Panc1 (cell line): ENCODE measurements around the gene ACTL10. TPM values are rescaled to one million over a fixed set of nuclear protein-coding genes. Genes with fewer than 3 reads are reported as not detected.
A peak's percentile ranks its signal among the peaks of the same experiment; 100 is the strongest.

ENCODE experiments used
- ATAC-seq: fragments of 200-7000 bp; cut with Tn5 transposase; 2 replicates; pipeline ENCODE4 v1.9.1; 2020; ENCODE audit warnings: mild to moderate bottlenecking, moderate library complexity
- BruUV-seq: library from RNA; stranded (reverse); fragments of 400-500 nt; replicated peaks from 2 replicates; lab custom pipeline; 2021; lab: Mats Ljungman, UMichigan
- CTCF ChIA-PET: fragments of 300-600 bp; sonication (Branson Sonifier 250); formaldehyde crosslinking; loops from one replicate; lab custom pipeline; 2022; ENCODE audit warnings: antibody characterized with exemption; lab: Charles Lee
- POLR2A ChIA-PET: fragments of 300-600 bp; sonication (Branson Sonifier 250); formaldehyde crosslinking; loops from one replicate; lab custom pipeline; 2022; ENCODE audit warnings: antibody characterized with exemption; lab: Charles Lee
- DNase-seq: peaks from one replicate; pipeline ENCODE4 v3.0.0-alpha.2; 2010; ENCODE audit warnings: low read depth, low spot score
- H3K27ac ChIP-seq: 2 replicates; pipeline ENCODE4 v1.5.1; 2011; ENCODE audit warnings: mild to moderate bottlenecking, low read length, inconsistent platforms
- H3K27me3 ChIP-seq: fragments of 200-500 bp; sonication (Bioruptor generic); 2 replicates; pipeline ENCODE4 v1.6.0; 2014; ENCODE audit warnings: low read length, inconsistent platforms; ENCODE audit not compliant: control insufficient read depth, insufficient read depth
- H3K36me3 ChIP-seq: fragments of 200-500 bp; sonication (Bioruptor generic); 2 replicates; pipeline ENCODE4 v1.5.1; 2014; ENCODE audit warnings: inconsistent platforms, mild to moderate bottlenecking, low read length, moderate library complexity; ENCODE audit not compliant: control insufficient read depth, insufficient read depth
- H3K4me1 ChIP-seq: 2 replicates; pipeline ENCODE4 v1.5.1; 2011; ENCODE audit warnings: inconsistent platforms, mild to moderate bottlenecking, low read length, moderate library complexity; ENCODE audit not compliant: control insufficient read depth, insufficient read depth
- H3K4me3 ChIP-seq, 2 experiments: 2 replicates each; pipeline ENCODE4 v1.5.1; 2011 to 2012; ENCODE audit warnings: low read depth in 2 of 2, low read length in 2 of 2, mild to moderate bottlenecking in 2 of 2, inconsistent platforms in 1 of 2, moderate library complexity in 1 of 2
- H3K9me3 ChIP-seq: fragments of 200-500 bp; sonication (Bioruptor generic); 2 replicates; pipeline ENCODE4 v1.5.1; 2014; ENCODE audit warnings: low read depth, mild to moderate bottlenecking, inconsistent platforms, low read length, moderate library complexity; ENCODE audit not compliant: control insufficient read depth, insufficient read depth
- POLR2AphosphoS5 ChIP-seq: IDR thresholded peaks from 2 replicates; pipeline ENCODE4 v1.6.1; 2012; ENCODE audit warnings: mild to moderate bottlenecking, low read depth, low read length, moderate library complexity
- SIN3A ChIP-seq: IDR thresholded peaks from 2 replicates; pipeline ENCODE4 v1.6.1; 2012; ENCODE audit warnings: low read depth, mild to moderate bottlenecking, low read length, moderate library complexity, borderline replicate concordance; ENCODE audit not compliant: insufficient read depth
- TCF7L2 ChIP-seq: IDR thresholded peaks from 2 replicates; pipeline ENCODE4 v1.6.1; 2011; ENCODE audit warnings: mild to moderate bottlenecking, low read depth, low read length, inconsistent platforms
- in situ Hi-C: cut with HindIII; loops from 2 replicates; pipeline ENCODE4 v1.10.0; 2016; ENCODE audit warnings: low sequenced_read_pairs, low pct_unique_long_range_greater_than_20kb
- intact Hi-C: fragments of 100-400 bp; cut with micrococcal nuclease; formaldehyde crosslinking; loops from one replicate; pipeline ENCODE4 v1.10.0; 2022; ENCODE audit not compliant: unreplicated experiment
- total RNA-seq: library from RNA; stranded (reverse); gene quantifications from one replicate; pipeline ENCODE4 v1.2.1, GENCODE V29; 2021; ENCODE audit not compliant: unreplicated experiment
- TF ChIP-seq, protein P1 (sequence below): fragments of 450-650 bp; IDR thresholded peaks from 2 replicates; pipeline ENCODE4 v1.5.1; 2017; ENCODE audit warnings: mild to moderate bottlenecking
- TF ChIP-seq, protein P2 (sequence below), 2 experiments: IDR thresholded peaks; 2 replicates each; pipeline ENCODE4 v1.6.1; 2011 to 2012; ENCODE audit warnings: low read depth in 2 of 2, control low read depth in 1 of 2, low read length in 1 of 2, mild to moderate bottlenecking in 1 of 2, moderate library complexity in 1 of 2; ENCODE audit not compliant: insufficient read depth in 1 of 2

The ACTL10 gene
- total RNA-seq, 1 experiment from 2014 or later: not detected

DNA sequence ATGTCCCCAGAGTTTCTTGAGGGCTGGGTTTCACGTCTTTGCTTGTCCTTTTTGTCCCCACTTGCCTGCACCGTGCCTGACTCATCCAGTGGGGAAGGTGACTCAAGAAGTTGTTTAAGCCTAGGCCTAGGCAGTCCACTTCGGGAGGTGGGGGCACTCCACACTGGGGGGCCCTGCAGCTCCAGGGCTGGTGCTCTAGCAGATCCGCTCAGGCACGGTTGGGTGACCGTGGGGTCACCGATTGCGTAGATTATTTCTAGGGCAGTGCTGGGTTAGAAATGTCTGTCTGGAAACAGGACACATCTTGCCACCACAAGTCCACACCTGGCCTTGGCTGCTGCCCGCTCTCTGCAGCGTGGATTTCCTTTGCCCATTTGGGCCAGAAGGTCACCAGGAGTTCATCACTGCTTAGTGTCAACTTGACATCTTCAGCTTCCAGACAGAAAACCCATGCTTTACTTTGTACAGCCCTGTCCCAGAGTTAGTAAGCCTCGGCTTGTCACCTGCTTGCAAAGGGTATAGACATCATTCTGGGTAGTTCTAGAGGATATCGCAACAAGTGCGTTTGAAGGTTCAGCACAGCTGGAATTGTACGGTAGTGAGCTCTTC is 18.2 kb upstream of the ACTL10 start:
- H3K36me3 ChIP-seq: no peaks in the 10 kb centered on the region; the same call in 1 of the 2 replicates
- BruUV-seq: no TSS peak
- H3K9me3 ChIP-seq: no peaks in the 10 kb centered on the region
- H3K4me3 ChIP-seq: no peak overlapping the region
- DNase-seq: no peak
- H3K4me1 ChIP-seq: peaks cover 15% of the 10 kb centered on the region
- in situ Hi-C loops (no loop called here), intact Hi-C loops (no loop called here)
- ChIA-PET POLR2A (interaction anchor here (0.6 kb wide), 1 partner anchor 19 kb away, joined by 3 read pairs; no protein-coding TSS in a partner anchor), CTCF (no interaction called here)
- ATAC-seq: no peak
- H3K27me3 ChIP-seq: no peaks in the 10 kb centered on the region
- TF ChIP-seq, protein P1, sequence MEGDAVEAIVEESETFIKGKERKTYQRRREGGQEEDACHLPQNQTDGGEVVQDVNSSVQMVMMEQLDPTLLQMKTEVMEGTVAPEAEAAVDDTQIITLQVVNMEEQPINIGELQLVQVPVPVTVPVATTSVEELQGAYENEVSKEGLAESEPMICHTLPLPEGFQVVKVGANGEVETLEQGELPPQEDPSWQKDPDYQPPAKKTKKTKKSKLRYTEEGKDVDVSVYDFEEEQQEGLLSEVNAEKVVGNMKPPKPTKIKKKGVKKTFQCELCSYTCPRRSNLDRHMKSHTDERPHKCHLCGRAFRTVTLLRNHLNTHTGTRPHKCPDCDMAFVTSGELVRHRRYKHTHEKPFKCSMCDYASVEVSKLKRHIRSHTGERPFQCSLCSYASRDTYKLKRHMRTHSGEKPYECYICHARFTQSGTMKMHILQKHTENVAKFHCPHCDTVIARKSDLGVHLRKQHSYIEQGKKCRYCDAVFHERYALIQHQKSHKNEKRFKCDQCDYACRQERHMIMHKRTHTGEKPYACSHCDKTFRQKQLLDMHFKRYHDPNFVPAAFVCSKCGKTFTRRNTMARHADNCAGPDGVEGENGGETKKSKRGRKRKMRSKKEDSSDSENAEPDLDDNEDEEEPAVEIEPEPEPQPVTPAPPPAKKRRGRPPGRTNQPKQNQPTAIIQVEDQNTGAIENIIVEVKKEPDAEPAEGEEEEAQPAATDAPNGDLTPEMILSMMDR: no peak
- no peak overlapping the region for H3K27ac ChIP-seq

DNA sequence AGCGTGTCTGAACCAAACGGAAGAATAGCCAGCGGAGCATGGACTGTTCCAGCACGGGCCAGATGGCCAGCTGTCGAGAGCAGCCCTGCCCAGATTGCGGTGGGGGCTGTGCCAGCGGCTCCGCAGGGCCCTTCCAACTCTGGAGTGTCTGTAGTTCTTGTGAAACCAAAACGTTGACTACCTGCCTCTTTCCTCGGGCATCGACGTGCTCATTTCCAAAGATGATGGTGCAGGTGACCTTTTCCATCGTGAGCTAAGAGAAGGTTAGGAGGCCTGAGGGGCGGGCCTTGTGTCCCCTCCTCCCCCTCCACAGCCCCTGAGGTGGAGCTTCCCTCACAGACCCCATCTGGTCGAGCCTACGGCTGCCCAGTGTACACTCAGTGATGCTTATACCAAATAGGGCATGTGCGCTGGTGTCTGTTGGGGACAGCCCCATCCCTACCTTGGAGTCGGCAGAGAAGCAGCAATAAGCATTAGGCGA is 17.5 kb upstream of the ACTL10 start:
- intact Hi-C loops: no loop called here
- ATAC-seq (no peak), DNase-seq (no peak)
- Histone ChIP-seq H3K36me3 (no peaks in the 10 kb centered on the region; the same call in 1 of the 2 replicates), H3K9me3 (no peaks in the 10 kb centered on the region), H3K27me3 (no peaks in the 10 kb centered on the region), H3K4me3 (no peak overlapping the region), H3K27ac (no peak overlapping the region), H3K4me1 (peaks cover 15% of the 10 kb centered on the region)
- BruUV-seq: no TSS peak
- TF ChIP-seq, protein P2, sequence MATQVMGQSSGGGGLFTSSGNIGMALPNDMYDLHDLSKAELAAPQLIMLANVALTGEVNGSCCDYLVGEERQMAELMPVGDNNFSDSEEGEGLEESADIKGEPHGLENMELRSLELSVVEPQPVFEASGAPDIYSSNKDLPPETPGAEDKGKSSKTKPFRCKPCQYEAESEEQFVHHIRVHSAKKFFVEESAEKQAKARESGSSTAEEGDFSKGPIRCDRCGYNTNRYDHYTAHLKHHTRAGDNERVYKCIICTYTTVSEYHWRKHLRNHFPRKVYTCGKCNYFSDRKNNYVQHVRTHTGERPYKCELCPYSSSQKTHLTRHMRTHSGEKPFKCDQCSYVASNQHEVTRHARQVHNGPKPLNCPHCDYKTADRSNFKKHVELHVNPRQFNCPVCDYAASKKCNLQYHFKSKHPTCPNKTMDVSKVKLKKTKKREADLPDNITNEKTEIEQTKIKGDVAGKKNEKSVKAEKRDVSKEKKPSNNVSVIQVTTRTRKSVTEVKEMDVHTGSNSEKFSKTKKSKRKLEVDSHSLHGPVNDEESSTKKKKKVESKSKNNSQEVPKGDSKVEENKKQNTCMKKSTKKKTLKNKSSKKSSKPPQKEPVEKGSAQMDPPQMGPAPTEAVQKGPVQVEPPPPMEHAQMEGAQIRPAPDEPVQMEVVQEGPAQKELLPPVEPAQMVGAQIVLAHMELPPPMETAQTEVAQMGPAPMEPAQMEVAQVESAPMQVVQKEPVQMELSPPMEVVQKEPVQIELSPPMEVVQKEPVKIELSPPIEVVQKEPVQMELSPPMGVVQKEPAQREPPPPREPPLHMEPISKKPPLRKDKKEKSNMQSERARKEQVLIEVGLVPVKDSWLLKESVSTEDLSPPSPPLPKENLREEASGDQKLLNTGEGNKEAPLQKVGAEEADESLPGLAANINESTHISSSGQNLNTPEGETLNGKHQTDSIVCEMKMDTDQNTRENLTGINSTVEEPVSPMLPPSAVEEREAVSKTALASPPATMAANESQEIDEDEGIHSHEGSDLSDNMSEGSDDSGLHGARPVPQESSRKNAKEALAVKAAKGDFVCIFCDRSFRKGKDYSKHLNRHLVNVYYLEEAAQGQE (IDR thresholded peaks at IDR 0.05; ENCODE audit: insufficient read depth in 1 of 2, low read depth in 2 of 2, low read length in 1 of 2): no peak
- TF ChIP-seq SIN3A: no peak
- no peak for TF ChIP-seq POLR2AphosphoS5
- in situ Hi-C loops: no loop called here
- ChIA-PET CTCF (no interaction called here), POLR2A (interaction anchor here (0.6 kb wide), 1 partner anchor 18 kb away, joined by 3 read pairs; no protein-coding TSS in a partner anchor)

DNA sequence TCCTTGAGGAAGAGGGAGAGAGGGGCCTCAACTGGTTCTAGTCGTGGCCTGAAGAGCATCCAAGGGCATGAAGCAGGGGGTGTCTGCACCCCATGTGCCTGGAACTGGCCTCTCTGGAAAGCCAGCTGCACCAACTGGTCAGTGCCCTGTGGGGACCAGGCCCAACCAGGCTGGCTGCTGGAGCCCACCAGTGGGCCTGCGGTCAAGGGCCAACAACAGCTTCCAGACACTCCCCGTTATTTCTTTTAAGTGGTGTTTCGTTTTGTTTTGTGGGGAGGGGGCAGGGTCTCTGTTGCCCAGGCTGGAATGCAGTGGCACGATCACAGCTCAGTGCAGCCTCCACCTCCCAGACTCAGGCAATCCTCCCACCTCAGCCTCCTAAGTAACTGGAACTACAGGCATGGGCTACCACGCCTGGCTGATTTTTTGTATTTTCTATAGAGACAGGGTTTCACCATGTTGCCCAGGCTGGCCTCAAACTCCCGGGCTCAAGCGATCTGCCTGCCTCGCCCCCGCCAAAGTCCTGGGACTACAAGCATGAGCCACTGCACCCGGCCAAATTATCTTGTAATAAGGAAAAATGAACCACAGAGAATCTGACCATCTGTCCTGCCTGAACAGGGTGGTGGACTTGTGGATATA is 16.5 kb upstream of the ACTL10 start:
- intact Hi-C loops: loop anchor here (5.0 kb wide), 1 partner anchor 193 kb away; no protein-coding TSS in a partner anchor

More for the DNA sequence above, 16.5 kb upstream of the ACTL10 start:
- no peak overlapping the region for H3K27ac ChIP-seq
- no peaks in the 10 kb centered on the region; the same call in 1 of the 2 replicates for H3K36me3 ChIP-seq
- H3K4me3 ChIP-seq: no peak overlapping the region
- no peak for DNase-seq
- H3K27me3 ChIP-seq: no peaks in the 10 kb centered on the region
- no TSS peak for BruUV-seq
- H3K9me3 ChIP-seq: no peaks in the 10 kb centered on the region
- ChIA-PET POLR2A (no interaction called here), CTCF (no interaction called here)
- in situ Hi-C loops: no loop called here
- ATAC-seq: no peak
- peaks cover 15% of the 10 kb centered on the region for H3K4me1 ChIP-seq
- TF ChIP-seq, protein P2 (IDR thresholded peaks at IDR 0.05; ENCODE audit: insufficient read depth in 1 of 2, low read depth in 2 of 2, low read length in 1 of 2): no peak
- TF ChIP-seq SIN3A (no peak), POLR2AphosphoS5 (0 out of 2 replicates have a peak, but pooled peaks have one; percentile 31), TCF7L2 (no peak)
- TF ChIP-seq, protein P1: no peak
